DLD1 (cell line): Measurements from ENCODE around the gene ANKRD31.
"Not testable (repeated sequence)": the region's sequence is repeated elsewhere in the genome, so short reads cannot be mapped to it uniquely, and the experiment has no call there.

Source experiments
- in situ Hi-C: cut with HindIII; loops from 2 replicates; pipeline ENCODE4 v1.10.0; 2017; ENCODE audit warnings: low sequenced_read_pairs

The ANKRD31 gene

DNA sequence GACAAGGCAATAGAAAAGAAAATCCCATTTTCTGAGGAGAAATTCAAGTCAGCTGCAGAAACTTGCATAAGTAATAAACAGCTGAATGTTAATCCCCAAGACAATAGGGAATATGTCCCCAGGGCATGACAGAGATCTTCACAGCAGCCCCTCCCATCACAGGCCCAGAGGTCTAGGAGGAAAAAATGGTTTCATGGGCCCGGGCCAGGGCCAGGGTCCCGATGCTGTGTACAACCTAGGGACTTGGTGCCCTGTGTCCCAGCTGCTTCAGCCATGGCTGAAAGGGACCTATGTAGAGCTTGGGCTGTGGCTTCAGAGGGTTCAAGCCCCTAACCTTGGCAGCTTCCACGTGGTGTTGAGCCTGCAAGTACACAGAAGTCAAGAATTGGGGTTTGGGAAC lies 75.2 kb downstream of the ANKRD31 start:
- in situ Hi-C loops: loop anchor here (25.0 kb wide), 1 partner anchor 99 kb away; the partner anchor contains the start of gene GCNT4

DNA sequence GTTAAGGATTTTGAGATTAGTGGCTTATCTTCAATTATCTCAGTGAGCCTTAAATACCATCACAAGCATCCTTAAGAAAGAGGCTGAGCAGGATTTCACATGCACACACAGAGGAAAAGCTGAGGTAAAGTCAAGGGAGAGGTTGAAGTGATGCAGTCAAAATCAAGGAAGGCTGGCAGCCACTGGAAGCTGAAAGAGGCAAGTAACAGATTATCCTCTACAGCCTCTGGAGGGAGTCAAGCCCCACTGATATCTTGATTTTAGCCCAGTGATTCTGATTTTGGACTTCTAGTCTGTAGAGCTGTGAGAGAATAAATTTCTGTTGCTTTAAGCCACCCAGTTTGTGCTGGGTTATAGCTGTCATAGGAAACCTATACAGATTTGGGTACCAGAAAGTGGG lies 80.1 kb downstream of the ANKRD31 start:
- in situ Hi-C loops: loop anchor here (25.0 kb wide), 1 partner anchor 94 kb away; the partner anchor contains the start of gene GCNT4

DNA sequence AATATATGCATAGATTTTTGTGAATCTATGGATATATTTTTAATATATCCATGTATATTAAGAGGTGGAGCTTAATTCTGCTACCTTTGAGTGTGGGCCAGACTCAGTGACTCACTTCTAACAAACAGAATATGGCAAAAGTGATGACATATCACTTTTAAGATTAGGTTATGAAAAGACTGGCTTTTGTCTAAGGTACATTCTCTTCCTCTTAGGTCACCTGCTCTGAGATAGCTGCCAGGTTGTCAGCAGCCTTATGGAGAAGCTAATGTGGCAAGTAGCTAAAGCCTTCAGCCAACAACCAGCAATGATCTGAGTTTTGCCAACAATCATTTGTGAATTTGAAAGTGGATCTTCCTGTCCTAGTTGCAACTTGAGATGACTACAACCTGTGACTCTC lies 83.8 kb downstream of the ANKRD31 start:
- in situ Hi-C loops: loop anchor here (25.0 kb wide), 1 partner anchor 91 kb away; the partner anchor contains the start of gene GCNT4

DNA sequence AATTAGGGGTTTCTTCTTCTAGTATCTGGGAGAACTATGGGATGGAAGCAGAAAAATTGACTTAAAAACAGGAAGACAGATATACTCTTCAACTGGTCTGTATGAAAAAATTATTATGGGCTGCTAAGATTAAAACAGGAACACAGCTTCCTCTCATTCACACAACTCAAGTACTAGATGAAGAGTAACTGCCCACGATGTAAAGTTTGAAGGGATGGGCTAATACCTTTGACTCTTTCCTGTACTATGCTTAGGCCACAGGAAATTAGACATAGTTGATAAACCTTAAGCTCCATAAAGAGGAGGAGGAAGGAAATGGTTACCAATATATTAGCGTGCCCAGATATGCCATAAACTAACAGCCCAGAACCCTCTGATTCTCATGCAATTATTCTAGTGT lies 88.6 kb downstream of the ANKRD31 start:
- in situ Hi-C loops: no loop called here

DNA sequence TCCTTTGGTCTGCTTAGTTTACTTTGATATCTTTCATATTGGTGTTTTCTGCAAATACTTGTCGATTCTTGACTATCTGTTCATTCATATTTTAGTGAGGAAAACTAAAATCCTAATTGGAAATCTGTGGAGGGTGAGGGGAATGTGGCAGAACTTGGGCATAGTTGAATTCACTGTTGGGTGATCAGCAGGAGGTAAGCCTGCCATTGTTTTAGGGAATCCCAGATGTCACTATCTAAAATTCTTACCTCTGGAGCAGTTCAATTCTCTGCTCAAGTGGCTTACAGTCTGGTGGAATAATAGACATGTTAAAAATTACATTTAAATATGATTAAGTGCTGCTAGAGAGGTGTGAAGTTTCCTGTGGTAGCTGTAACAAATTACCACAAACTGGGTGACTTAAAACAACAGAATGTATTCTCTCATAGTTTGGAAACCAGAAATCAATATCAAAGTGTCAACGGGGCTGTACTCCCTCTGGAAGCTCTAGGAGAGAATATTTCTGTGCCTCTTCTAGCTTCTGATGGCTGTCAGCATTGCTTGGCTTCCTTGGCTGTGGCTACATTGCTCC lies 94.0 kb downstream of the ANKRD31 start:
- in situ Hi-C loops: no loop called here

DNA sequence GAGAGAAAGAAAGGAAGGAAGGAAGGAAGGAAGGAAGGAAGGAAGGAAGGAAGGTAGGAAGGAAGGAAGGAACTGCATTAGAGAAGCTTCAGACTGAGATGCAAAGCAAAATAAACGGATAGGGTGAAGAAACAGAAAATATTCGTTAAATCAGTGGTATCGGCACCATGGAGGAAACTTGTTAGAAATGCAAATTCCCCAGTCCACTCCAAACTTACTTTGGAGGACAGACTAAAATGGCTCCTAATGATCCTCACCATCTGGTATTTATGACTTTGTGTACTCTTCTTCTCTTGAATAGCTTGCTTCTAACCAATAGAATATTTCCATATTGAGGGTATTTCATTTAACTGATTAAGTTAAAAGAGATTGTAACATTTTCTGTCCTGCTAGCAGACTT lies 96.4 kb downstream of the ANKRD31 start:
- in situ Hi-C loops: no loop called here

DNA sequence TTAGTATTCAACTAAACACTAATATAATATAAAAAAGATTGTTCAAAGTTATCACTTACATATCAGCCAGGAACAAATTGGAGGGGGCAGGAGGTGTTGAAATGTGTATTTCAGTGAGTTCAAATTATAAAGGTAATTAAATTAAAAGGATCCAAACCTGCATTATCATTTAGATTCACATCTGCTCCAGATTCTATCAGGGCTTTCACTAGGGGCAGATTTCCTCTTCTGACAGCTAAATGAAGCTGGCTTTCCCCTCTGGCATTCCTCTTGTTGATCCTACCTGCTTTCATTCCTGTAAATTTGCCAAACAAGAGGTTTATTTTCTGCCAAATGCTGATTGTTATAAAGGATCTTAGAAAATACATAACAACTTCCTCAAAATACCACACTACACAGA lies 98.0 kb downstream of the ANKRD31 start:
- in situ Hi-C loops: no loop called here

DNA sequence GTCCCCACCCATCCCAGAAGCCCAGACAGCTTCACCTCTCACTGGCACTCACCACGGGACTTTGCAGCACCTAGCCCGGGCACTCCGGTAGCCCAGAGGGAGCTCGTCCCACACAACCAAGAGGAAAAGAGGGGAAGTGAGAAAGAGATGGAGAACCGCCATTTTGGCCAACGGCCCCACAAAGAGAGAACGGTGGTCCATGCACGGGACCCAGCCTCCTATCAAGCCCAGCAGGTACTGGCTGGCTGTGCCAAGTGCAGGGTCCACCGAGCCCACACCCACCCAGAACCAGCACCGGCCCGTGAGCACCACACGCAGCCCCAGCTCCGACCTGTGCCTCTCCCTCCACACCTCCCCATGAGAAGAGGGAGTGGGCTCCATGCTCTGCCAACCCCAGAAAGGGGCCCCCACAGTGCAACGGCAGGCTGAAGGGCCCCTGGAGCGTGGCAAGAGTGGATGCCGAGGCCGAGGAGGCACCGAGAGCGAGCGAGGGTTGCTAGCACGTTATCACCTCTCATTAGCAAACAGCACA lies 105.8 kb downstream of the ANKRD31 start:
- in situ Hi-C loops: no loop called here

DNA sequence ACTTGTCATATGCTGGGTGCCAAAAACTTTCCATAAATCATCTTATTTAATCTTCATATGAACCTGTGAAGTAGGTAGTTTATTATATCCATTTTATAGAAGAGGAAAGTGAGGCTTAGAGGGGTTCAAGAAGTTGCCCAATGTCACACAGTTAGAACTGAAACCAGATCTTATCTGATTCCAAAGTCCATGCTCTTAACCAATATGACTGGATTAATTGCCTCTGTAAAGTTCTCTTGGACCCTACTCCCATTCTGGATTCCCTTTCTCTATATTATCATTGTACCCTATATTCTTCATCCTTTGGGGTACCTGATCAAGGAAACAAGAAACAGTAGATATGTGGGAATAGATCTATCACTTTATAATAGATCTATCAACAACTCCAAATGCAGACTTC lies 119.8 kb downstream of the ANKRD31 start:
- in situ Hi-C loops: no loop called here

DNA sequence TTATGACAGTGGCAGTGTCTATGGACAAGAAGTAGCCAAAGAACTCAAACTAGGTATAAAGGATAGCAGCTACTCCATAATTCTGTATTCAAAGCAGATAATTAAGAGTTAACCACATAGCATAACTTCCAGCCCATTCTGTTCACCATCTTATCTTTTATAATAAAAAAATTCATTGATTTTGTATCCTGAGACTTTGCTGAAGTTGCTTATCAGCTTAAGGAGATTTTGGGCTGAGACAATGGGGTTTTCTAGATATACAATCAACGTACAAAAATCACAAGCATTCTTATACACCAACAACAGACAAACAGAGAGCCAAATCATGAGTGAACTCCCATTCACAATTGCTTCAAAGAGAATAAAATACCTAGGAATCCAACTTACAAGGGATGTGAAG lies 122.4 kb downstream of the ANKRD31 start:
- in situ Hi-C loops: not testable (repeated sequence)

DNA sequence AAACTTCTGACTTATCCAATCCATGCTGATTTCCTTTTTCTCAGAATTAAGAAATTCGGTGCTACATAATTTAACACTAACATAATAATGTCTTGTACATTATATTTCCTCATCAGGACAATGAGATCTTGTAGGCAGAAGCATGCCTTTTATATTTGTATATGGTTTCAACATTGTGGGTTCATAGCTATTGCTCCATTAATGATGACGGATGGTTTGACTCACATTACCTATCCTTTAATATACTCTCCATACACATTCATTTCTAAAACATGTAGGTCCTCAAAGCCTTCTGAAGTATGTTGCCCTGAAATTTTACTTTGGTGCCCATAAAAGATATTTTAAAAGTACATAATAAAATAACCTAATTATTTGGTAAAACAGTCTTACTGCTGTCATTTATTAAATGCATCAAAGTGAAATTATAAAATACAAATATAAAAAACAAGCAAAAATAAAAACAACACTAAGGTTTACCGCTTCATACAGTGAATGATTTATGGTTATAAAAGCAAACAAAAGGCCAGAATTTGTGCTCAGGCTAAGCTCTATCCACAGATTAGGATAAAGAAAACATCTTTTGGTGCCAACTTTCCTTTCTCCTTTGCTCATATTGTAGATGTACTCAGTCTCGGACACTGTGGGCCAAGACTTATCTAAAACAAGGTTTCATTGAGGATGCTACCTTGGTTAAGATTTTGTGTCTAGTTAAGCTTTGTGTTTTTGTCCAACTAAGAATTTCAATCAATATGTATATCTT lies 123.1 kb downstream of the ANKRD31 start:
- in situ Hi-C loops: no loop called here

DNA sequence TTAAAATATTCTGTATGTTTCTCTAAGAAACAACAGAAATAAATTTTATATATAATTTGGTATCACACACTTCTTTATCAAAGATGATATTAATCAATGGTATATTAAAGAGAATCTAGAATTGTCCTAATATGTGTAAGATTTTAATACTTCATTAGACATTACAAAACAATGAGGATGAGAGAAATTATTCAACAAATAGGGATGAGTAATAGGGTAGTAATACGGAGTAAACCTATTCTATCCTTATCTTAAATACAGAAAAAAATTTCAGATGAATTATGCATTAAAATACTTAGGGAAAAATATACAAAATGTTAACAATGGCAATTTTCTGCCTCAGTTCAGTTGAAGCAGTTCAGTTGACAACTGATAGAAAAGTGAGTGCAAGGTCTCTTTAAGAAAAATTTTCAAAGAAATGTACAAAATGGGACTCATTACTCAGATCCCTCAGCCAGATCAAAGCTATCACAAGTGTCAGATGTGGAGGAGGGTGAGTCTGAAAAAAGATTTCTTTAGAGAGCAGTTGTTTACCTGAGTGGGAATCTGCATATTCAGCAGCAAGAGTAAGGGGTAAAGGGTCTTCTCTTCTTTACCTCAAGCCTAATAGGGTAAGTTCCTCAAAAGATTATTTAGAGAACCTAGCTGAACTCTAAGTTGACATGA lies 127.6 kb downstream of the ANKRD31 start:
- in situ Hi-C loops: no loop called here

DNA sequence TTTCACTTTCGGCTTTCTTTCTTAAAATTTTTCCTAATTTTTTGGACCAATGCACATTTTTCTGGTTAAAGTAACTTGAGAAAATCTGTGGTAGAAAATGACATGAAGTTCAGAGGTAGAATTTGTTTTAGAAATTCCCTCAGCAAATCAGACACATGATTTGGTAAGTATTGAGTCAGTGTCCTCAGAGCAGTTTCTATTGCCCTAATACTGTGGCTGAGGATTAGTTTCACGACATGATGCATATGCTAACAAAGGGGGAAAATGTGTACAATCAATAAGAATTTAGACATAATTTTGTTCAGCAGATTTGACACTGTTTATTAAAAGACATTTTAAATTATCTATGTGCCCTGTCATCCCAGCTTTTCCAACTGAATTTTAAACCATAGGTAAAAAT lies 128.2 kb downstream of the ANKRD31 start:
- in situ Hi-C loops: no loop called here

DNA sequence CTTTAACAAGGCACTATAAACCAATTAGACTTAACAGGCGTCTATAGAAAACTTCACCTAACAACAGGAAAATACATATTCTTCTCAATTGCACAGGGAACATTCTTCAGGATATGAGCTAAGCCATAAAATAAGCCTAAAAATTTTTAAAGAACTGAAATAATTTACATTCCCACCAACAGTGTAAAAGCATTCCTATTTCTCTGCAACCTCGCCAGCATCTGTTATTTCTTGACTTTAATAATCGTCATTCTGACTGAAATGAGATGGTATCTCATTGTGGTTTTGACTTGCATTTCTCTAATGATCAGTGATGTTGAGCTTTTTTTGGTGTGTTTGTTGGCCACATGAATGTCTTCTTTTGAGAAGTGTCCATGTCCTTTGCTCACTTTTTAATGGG lies 140.7 kb downstream of the ANKRD31 start:
- in situ Hi-C loops: not testable (repeated sequence)

DNA sequence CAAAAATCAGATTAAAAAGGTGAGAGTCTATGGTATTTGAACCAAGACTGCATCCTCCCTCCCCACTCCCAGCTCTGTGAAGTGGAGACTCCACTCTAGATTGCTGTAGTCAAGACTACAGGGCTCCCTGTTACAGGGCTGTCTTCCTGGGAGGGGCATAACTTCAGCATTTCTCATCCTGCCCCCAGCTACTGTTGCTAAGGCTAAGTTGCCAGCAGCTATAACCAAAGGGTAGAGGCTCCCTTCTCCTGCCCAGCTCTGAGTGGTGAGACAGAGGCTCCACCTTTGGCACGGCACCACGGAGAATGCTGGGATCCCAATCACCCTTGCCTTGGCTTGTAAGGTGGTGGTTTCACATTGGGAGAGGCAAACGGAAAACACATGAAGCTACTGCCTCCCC lies 145.1 kb downstream of the ANKRD31 start:
- in situ Hi-C loops: no loop called here

DNA sequence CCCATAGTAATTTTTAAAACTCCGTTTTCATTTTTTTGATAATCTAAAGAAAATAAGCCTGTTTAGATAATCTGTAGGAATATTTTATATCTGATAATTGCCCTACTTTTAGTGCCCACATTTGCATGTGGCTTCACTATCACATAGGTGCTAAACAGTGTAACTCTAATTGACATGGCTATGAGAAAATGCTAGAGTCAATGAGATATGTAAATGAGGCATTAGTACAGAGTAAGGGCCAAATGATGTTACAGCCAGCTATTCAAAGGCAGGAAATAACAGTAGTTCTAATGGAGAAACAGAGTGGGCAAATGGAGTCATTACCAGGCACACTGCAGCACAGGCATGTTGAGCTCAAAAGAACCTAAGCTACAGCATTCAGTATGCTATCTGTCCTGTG lies 147.0 kb downstream of the ANKRD31 start:
- in situ Hi-C loops: no loop called here

DNA sequence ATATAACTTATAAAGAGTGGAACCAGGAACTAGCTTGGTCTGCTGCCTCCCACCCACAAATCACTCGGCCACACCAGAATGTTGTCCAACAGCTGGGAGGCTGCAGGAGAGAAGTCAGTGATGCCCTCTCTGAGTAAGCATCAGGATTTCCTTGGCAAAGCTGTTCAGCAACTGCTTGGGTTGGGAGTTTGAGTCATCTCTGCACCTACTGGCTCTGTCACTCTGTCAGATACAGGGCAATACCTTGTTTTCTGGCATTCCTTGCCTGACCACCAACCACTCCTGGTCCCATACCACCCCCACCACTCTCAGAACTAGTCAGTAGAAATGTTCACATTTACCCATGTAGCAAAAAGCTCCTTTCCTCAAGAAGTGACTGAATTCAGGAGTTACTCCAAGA lies 147.5 kb downstream of the ANKRD31 start:
- in situ Hi-C loops: no loop called here

DNA sequence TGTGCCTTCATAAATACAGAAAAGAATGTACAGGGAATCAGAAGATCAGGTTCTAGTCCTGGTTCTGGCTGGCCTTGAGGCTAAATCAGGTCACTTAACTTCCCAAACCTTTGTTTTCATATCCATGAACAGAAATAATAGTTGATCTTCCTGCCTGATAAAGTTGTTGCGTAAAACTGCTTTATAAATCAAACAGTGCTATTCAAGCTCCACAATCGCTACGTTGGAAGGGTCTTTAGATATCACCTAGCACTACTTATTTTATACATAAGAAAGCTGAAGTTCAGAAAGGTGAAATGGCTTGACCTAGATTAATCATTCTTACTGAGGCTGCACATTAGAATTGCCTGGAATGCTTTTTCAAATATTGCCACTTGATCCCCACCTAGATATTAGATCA lies 148.0 kb downstream of the ANKRD31 start:
- in situ Hi-C loops: no loop called here

DNA sequence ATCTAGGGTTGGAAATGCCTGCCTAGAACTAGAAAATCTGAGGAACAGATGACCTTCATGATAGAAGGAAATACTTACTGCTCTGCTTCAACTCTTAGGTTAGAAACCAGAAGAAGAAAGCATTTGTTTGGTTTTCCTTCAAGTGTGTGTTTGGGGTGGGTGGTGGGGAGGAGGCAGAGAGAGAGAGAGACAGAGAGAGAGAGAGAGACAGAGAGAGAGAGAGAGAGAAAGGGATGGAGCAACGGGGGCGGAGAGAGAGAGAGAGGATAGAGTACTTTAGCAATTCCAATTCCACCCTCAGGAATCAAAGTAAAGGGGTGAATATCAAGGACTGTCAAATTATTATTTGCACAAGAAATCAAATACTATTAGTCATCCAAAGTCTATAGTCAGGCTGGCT lies 155.2 kb downstream of the ANKRD31 start:
- in situ Hi-C loops: no loop called here

DNA sequence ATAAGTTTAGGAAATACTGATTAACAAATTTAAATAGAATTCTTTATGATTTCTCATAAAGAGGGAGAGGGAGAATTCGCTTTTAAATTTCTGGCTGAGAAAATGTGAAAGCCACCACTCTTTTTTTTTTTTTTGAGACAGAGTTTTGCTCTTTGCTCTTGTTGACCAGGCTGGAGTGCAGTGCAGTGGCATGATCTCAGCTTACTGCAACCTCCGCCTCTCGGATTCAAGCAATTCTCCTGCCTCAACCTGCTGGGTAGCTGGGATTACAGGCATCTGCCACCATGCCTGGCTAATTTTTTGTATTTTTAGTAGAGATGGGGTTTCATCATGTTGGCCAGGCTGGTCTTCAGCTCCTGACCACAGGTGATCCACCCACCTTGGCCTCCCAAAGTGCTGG lies 157.3 kb downstream of the ANKRD31 start:
- in situ Hi-C loops: not testable (repeated sequence)

DNA sequence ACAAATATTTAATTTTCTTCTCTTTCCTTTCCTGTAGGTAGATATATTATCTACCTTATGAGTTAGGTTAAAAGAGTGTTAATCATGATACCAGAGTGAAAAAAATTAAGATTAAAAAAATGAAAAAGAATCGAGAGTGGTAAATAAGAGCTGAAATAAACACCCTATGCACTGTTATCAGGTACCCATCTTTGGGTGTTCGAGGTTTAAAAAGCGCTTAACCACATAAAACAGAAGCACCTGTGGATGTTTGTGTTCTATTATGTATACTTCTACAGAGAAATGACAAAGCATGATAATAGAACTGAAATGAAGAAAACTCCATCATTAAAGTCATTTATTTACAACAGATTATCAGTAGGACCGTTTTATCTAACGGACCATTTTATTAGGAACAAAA lies 158.7 kb downstream of the ANKRD31 start:
- in situ Hi-C loops: no loop called here

DNA sequence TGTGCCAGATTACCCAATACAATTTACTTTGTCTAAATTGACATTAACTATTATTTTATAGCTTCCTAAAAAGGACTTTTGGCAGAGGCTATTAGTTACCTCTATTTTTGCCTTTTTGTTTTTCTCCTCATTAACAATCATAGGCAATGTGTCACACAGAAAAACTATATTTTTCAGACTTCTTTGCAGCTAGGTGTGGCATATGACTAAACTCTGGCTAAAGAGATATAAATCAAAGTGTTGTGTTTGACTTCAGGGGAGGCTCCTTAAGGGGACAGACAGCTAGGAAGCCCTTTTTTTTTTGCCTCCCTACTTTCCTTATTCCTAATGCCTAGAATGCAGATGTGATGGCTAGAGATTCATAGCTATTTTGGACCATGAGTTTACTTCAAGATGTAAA lies 164.6 kb downstream of the ANKRD31 start:
- in situ Hi-C loops: loop anchor here (25.0 kb wide), 1 partner anchor 90 kb away; no protein-coding TSS in a partner anchor
